Ovary (tissue), 3 donors: Measurements from ENCODE around the gene SRRM2.

Experiments used
- CTCF ChIP-seq, 3 donors: fragments of 450-650 bp in 2 of 3; fragments of 200-600 bp in 1 of 3; IDR thresholded peaks; one replicate each; pipeline versions ENCODE4 v1.5.1 to v1.8.0; 2016 to 2022; ENCODE audit warnings: antibody characterized with exemption in 3 of 3, mild to moderate bottlenecking in 1 of 3
- EP300 ChIP-seq: sonication (generic); formaldehyde crosslinking; IDR thresholded peaks from one replicate; pipeline ENCODE4 v1.6.1; 2017; ENCODE audit warnings: antibody characterized with exemption
- POLR2A ChIP-seq: fragments of 450-650 bp; IDR thresholded peaks from one replicate; pipeline ENCODE4 v1.6.1; 2017; ENCODE audit warnings: antibody characterized with exemption, mild to moderate bottlenecking, moderate library complexity
- donor health status: DM: no; HTN: no; CAD: no.

- TF ChIP-seq CTCF (IDR thresholded peaks at IDR 0.05) (no peak), EP300 (no peak), POLR2A (no peak)
Measured at GRCh38 chr16:2765462-2766404, 13.3 kb downstream of the SRRM2 start.
